T-helper 17 cell (primary cell): Measurements from ENCODE around the gene DNAH11. TPM values are rescaled to one million over a fixed set of nuclear protein-coding genes. Genes with fewer than 3 reads are reported as not detected.
A peak's percentile ranks its signal among the peaks of the same experiment; 100 is the strongest.

Experiments
- ATAC-seq: fragments of 150-1000 bp; cut with Tn5 transposase; 2 replicates; pipeline ENCODE4 v1.10.0; 2021; ENCODE audit warnings: mild to moderate bottlenecking, moderate library complexity
- DNase-seq, 3 donors: peaks; one replicate each; pipeline versions ENCODE4 v3.0.0 to v3.0.0-alpha.2; 2020 to 2021
- H3K9me3 ChIP-seq: one replicate; pipeline ENCODE4 v1.7.0; 2013; ENCODE audit warnings: low read length, mild to moderate bottlenecking; ENCODE audit not compliant: control insufficient read depth, poor library complexity, severe bottlenecking
- H3K27ac Mint-ChIP-seq: one replicate; pipeline ENCODE4 v1.8.0; 2022; ENCODE audit warnings: mild to moderate bottlenecking, moderate library complexity, mixed read lengths
- H3K27me3 Mint-ChIP-seq: one replicate; pipeline ENCODE4 v1.8.0; 2022; ENCODE audit warnings: mixed read lengths
- H3K36me3 Mint-ChIP-seq: one replicate; pipeline ENCODE4 v1.8.0; 2022; ENCODE audit warnings: low read depth, mixed read lengths
- H3K4me1 Mint-ChIP-seq: one replicate; pipeline ENCODE4 v1.8.0; 2022; ENCODE audit warnings: mild to moderate bottlenecking, mixed read lengths
- H3K4me3 Mint-ChIP-seq: one replicate; pipeline ENCODE4 v1.8.0; 2022; ENCODE audit warnings: mild to moderate bottlenecking, moderate library complexity, mixed read lengths
- total RNA-seq, 4 donors: library from RNA in 2 of 4; stranded (reverse) in 2 of 4; gene quantifications; one replicate each; pipeline ENCODE4 v1.2.3 and lab custom pipeline; 2022 to 2026

Gene DNAH11
- total RNA-seq, 2 donors from 2014 or later = 0.05 to 0.97 TPM

DNA sequence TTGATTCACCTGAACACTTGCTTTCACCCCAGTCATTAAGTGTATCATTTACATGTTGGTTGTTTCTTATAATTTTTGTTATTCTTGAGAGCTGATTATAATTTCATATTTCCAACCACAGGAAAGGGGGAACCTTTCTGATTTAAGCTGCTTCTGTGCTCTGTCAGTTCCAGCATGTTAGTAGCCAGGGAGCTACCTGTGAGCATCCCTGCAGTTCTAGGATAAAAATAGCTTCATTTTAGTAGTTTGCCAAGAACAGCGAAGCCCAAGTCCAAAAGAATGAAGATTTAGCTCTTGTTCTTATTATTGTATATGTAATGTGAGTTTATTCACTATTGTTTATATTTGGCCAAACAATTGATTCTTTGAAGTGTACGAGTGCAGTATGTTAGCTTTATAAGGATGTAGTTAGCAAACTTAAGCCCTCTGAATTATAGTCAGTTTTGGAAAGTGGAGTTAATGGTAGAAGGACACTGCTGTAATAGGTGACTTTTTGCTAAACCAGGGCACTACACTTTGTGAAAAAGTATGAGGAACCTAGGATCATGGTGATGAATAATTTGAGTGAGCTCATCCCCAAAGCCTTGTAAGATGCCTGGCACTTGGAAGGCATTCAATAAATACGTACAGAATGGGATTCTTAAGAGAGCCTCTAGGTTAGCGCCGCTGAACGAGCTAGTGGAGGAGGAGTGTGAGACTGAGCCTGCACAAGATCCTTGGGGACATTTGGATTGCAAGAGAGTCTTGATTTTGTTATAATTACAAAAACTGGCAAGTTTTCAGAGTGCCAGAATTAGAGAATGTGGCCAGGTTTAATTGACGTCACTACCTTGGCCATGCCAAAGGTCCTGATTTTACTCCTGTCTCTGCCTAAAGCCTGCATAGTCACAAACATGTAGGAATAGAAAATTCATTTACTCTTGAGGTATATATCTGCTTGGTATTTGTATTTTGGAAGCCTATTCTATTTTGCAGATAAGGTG lies 29.8 kb downstream of the DNAH11 start:
- ATAC-seq (no peak), DNase-seq (no peak)
- Mint-ChIP-seq H3K36me3 (no peaks in the 10 kb centered on the region), H3K4me3 (no peak overlapping the region), H3K27ac (no peak overlapping the region), H3K4me1 (no peaks in the 10 kb centered on the region), H3K27me3 (peaks cover 33% of the 10 kb centered on the region)
- H3K9me3 ChIP-seq = no peaks in the 10 kb centered on the region

DNA sequence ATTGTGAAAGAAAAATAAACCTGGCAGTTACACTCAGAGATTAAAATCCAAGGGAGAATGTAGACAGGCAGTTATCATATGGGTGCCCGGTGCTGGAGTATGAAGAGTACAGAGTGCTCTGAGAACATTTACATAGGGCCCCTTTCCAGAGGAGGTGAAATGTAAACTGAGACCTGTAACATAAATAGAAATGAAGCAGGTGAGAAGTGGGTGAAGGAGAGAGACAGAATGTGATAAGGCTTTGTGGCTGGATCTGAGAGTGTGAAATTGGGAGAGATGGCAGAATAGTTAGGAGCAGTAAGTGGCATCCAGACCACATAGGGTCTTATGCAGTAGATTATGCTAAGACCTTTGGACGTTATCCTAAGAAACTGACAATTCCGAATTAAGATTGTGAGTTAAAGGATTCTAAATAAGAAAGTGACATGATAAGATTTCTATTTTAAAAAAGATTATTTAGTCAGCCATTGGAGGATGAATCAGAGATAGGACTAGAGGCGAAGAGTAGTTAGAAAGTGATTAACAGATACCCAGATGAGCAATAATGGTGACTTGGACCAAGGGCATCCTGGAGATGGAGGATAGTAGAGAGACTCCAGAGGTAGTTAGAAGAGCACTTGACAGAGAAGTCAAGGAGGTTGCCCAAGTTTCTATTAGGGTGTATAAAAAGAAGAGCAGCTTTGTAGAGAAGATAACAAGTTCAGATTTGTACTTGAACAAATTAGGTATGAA lies 36.7 kb downstream of the DNAH11 start:
- Mint-ChIP-seq H3K27me3 (peaks cover 46% of the 10 kb centered on the region), H3K4me1 (no peaks in the 10 kb centered on the region), H3K27ac (no peak overlapping the region), H3K36me3 (no peaks in the 10 kb centered on the region), H3K4me3 (no peak overlapping the region)
- DNase-seq = no peak
- no peak for ATAC-seq
- H3K9me3 ChIP-seq = no peaks in the 10 kb centered on the region

DNA sequence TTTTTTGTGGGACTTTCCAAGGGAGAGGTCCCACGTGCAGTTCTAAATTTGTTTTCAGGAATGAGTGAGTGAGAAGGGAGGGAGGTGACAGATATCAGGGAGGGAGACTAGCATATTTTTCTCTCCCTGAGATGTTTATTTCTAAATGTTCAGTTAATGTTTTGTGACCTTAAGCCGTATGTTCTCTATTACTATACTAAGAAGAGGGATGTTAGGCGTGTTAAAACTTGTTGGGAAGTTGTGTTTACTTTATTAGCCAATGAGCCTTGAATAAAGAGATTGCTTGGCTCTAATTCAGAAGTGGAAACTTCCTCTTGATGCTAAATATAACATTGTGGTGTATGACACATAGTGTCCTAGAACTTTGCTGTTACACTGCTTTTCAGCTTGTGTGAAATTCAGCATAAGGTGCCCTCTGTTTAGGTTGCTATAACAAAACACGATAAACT lies 37.3 kb downstream of the DNAH11 start:
- DNase-seq (no peak), ATAC-seq (no peak)
- Mint-ChIP-seq H3K27ac (no peak overlapping the region), H3K4me3 (no peak overlapping the region), H3K4me1 (no peaks in the 10 kb centered on the region), H3K36me3 (no peaks in the 10 kb centered on the region), H3K27me3 (peaks cover 45% of the 10 kb centered on the region)
- H3K9me3 ChIP-seq = no peaks in the 10 kb centered on the region

DNA sequence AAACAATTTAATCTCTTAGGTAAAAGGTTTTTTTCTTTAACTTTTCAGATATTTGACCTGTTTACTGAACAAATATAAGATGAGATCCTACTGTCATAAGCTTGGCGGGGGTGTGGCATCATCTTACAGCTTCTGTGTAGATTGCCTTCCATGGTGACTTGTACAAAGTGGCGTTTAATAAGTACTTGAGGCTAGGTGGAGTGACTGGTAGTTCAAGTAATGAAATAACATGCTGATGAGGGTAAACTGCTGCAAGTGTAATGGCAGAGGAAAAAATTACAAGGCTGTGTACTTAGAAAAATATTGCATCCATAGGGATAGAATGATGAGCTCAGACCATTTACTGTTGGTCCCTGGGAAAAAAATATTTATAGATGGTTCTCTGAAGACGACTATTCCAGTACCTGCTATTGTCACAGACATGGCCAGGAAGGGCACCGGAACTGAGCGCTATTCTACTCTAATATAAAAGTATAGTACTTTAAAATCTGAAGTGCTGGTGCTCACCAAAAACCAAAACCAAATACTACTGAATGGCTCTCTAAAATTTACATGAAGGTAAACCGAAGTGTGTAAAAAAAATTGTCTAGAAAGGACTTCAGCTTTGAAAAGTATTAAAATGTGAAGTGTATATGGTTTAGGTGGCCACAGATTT lies 42.4 kb downstream of the DNAH11 start:
- Mint-ChIP-seq H3K27me3 (no peaks in the 10 kb centered on the region), H3K27ac (no peak overlapping the region), H3K4me1 (peaks cover 2% of the 10 kb centered on the region), H3K36me3 (no peaks in the 10 kb centered on the region), H3K4me3 (no peak overlapping the region)
- no peaks in the 10 kb centered on the region for H3K9me3 ChIP-seq
- DNase-seq = no peak
- no peak for ATAC-seq

DNA sequence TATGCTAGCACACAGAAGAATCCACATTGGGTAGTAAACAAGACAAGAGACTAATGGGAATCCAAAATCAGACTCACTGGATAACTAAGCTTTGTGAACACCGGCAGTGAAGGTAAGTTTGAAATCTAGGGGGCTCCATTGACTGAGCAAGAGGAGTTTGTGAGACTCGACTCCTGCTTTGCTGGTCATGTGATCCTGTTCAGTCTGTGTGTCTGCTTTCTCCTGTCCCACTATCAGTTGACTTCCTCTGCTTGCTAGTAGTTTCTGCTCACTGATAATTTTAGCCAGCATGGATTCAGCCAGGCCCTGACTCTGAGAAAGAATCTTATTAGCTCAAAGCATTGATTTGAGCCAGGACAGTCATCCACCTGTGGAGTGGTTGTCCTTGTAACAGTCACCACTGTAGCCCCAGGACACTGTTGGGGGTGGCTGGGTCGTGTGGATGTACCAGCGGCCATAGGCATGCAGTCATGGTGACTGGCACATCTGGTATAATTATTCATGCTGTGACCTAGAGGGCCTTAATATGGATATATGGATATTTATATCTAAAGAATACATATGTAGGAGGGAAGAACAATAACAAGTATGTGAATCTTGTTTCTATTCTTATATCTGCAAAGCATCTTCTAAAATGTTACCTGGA lies 44.4 kb downstream of the DNAH11 start:
- no peaks in the 10 kb centered on the region for H3K27me3 Mint-ChIP-seq
- peaks cover 2% of the 10 kb centered on the region for H3K4me1 Mint-ChIP-seq
- peak overlapping the region; percentile 21 for H3K27ac Mint-ChIP-seq
- DNase-seq (no peak), ATAC-seq (no peak)
- H3K9me3 ChIP-seq = no peaks in the 10 kb centered on the region
- H3K36me3 Mint-ChIP-seq = no peaks in the 10 kb centered on the region
- no peak overlapping the region for H3K4me3 Mint-ChIP-seq

DNA sequence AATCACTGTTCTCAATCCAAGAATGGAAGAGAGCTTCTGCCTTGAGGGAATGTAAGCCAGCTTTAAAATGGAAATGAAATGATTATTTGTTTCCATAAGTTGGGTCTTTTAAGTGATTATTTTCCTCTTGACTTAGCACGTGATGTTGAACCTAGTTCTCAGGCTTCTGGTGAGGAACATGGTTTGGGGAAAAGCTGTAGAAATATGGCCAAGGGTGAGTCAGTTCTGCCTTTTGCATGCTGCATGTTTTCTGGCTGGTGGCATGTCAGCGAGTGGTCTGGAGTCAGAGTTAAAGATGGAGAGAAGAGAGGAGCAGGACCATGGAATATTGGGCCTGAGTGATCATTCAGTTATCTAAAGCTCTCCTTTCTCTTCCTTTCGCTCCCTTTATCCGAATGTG lies 54.0 kb downstream of the DNAH11 start:
- no peaks in the 10 kb centered on the region for H3K9me3 ChIP-seq
- Mint-ChIP-seq H3K27me3 (no peaks in the 10 kb centered on the region), H3K4me1 (no peaks in the 10 kb centered on the region), H3K36me3 (no peaks in the 10 kb centered on the region), H3K27ac (no peak overlapping the region), H3K4me3 (no peak overlapping the region)
- no peak for DNase-seq
- ATAC-seq = no peak

DNA sequence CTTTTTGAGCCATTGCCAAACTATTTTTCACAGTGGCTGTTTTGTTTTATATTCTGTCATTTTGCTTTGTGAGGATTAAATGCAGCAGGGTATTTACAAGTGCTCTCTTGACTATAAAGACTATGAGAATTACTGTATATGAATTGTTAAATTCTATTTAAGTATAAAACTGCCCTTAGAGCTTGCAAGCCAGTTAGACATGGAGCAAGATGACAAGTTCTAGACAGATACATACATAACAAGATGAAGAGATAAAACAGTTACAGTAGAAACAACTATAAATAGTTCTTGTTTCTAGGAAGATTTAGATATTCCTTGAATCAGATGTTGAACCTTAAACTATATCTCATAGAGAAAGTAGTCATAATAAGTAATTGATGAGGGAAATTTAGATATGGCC lies 60.6 kb downstream of the DNAH11 start:
- H3K9me3 ChIP-seq = no peaks in the 10 kb centered on the region
- ATAC-seq (no peak), DNase-seq (no peak)
- H3K36me3 Mint-ChIP-seq = no peaks in the 10 kb centered on the region
- no peaks in the 10 kb centered on the region for H3K27me3 Mint-ChIP-seq
- H3K4me1 Mint-ChIP-seq = peaks cover 10% of the 10 kb centered on the region
- no peak overlapping the region for H3K27ac Mint-ChIP-seq
- H3K4me3 Mint-ChIP-seq = peak overlapping the region; percentile 66

DNA sequence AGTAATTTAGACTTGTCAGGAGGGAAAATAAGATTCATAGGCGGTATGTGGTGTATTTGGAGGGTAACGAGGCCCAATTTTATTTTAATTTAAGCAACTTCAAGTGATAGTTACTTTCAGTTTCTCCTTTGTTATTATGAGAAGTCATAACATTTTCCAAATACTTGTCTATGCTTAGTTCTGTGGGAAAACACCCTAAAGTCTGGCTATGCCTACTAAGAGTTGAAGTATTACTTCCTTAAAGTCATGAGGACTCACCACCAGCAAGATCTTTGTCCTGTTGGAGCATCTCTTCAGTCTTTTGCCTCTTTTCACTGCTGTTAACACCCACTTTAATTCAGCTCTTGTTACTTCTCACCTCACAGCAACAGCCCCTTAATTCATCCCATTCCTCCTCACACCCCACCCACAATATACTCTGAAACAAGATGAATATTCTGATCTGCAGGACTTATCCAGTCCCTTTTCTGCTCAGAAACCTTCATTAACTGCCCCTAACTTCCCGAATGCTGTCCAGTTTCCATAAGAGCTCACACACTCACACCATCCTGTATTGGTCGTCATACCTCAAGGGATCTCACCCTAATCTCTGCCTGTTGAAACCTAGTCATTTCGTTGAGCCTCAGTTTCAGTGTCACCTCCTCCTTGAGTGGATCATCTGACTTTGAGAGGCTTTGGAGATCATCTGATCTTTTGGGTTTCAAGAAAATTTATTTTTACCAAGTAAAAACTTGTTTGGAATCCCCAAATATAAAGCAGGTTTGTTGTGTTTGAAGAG lies 61.3 kb downstream of the DNAH11 start:
- no peaks in the 10 kb centered on the region for H3K9me3 ChIP-seq
- Mint-ChIP-seq H3K4me1 (peaks cover 10% of the 10 kb centered on the region), H3K36me3 (no peaks in the 10 kb centered on the region), H3K27me3 (peaks cover 6% of the 10 kb centered on the region), H3K27ac (peak overlapping the region; percentile 8), H3K4me3 (peak overlapping the region; percentile 66)
- DNase-seq (no peak), ATAC-seq (no peak)

DNA sequence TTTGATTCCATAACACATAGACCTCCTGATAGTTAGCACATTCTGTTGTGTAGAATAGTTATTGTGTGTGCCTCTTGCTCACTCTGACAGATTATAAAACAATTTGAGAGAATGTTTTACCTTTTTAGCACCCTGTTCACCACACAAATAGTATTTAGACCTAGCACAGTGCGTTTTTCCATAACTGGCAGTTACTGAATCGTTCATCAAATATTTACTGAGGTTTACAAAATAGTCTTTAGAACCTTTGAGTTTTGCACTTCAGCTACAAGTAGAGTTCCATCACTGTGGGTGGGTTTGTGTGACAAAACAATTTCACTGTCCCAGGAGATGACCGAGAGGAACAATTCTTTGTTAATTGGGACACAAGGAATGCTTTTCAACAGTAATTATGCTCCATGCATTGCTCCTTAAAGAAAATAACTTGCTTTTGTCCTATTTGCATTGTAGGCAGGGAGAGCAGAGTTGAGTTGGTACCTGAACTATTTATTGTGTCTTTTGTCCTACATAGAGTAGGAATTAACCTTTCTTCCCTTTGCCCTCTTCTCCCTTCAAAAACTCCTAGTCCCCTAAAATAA lies 62.3 kb downstream of the DNAH11 start:
- peaks cover 10% of the 10 kb centered on the region for H3K4me1 Mint-ChIP-seq

DNA sequence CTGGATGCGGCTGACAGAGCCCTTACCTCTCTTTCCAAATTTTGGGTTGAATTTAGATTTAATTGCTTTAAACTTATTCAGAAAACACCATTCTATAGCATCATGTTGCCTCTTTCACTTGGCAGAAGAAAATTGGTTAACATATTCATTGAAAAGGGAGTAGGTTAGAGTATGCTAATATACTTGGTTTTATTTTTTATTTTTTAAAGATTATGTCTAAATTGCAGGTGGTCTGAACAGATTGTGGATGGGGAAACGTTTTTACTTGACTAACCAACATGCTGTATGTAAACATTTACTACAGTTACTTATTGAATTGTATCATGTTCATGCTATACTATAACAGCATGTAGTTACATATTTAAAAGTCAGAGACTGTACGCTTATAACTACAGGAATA lies 65.6 kb downstream of the DNAH11 start:
- peaks cover 10% of the 10 kb centered on the region for H3K4me1 Mint-ChIP-seq
- H3K36me3 Mint-ChIP-seq = no peaks in the 10 kb centered on the region
- DNase-seq (no peak), ATAC-seq (no peak)
- no peak overlapping the region for H3K4me3 Mint-ChIP-seq
- H3K27me3 Mint-ChIP-seq = peaks cover 27% of the 10 kb centered on the region
- no peak overlapping the region for H3K27ac Mint-ChIP-seq
- no peaks in the 10 kb centered on the region for H3K9me3 ChIP-seq

More for the DNA sequence above, 62.3 kb downstream of the DNAH11 start:
- H3K27ac Mint-ChIP-seq = no peak overlapping the region
- H3K27me3 Mint-ChIP-seq = peaks cover 14% of the 10 kb centered on the region
- DNase-seq = no peak
- ATAC-seq = no peak
- no peaks in the 10 kb centered on the region for H3K36me3 Mint-ChIP-seq
- no peaks in the 10 kb centered on the region for H3K9me3 ChIP-seq
- H3K4me3 Mint-ChIP-seq = no peak overlapping the region

DNA sequence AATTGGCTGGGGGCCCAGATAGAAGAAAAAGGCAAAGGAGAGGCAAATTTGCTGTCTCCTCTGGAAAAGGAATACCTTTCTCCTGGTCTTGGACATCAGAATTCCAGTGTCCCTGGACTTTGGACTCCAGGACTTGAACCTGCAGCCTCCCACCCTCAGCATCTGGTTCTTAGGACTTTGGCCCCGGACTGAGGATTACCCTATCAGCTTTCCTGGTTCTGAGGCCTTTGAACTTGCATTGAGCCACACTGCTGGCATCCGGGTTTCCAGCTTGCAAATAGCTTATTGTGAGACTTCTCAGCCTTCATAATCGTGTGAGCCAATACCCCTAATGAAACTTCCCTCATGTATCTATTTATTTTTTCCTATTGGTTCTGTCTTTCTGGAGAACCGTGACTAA lies 68.3 kb downstream of the DNAH11 start:
- no peak for ATAC-seq
- Mint-ChIP-seq H3K27me3 (peaks cover 27% of the 10 kb centered on the region), H3K4me3 (no peak overlapping the region), H3K36me3 (no peaks in the 10 kb centered on the region), H3K27ac (no peak overlapping the region), H3K4me1 (no peaks in the 10 kb centered on the region)
- no peaks in the 10 kb centered on the region for H3K9me3 ChIP-seq
- DNase-seq = no peak

DNA sequence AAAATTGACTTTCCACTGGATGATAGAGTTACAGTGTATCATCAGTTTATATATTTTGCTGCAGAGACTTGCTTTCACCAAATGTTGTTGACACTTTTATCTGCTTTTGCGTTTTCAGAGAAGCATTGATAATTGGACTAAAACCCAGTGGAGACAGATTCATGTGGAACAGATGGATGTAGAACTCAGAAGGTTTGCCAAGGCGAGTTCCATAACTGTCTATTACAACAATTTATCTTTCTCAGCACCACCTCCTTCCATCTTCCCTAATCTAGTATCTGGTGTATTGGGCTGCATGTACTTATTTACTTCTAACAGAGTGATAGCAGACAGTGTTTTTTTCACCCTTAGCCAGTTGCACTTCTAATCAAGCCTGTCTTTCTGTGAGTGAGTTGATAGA lies 73.3 kb downstream of the DNAH11 start:
- Mint-ChIP-seq H3K4me1 (no peaks in the 10 kb centered on the region), H3K27ac (no peak overlapping the region), H3K36me3 (no peaks in the 10 kb centered on the region), H3K4me3 (no peak overlapping the region), H3K27me3 (peaks cover 32% of the 10 kb centered on the region)
- H3K9me3 ChIP-seq = no peaks in the 10 kb centered on the region
- no peak for DNase-seq
- no peak for ATAC-seq
